ENCODE results near the gene CCDC157. TPM values are rescaled to one million over a fixed set of nuclear protein-coding genes. Genes with fewer than 3 reads are reported as not detected.

The CCDC157 gene
- total RNA-seq, 1 donor from 2014 or later: 2.9 TPM

DNA sequence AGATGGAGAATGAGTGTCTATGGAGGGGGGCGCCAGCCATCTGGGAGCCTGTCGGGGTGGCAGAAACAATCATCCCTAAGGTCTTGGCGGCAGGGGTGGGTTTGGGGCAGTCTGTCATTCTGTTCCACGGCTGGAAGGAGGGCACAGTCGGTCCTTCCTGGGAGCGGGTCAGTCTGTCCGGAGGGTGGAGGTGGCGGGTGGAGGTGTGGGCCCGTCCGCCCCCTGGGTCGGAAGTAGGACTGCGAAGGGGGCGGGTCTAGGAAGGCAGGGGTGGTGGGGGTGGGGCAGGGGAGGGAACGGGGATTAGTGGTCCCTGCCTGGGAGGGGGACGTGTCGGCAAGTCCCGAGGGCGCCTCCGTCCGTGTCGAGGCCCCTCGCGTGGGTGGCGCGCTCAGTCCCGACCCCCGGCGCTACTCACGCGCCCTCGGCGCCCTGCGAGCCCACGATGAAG lies 30.5 kb upstream of the CCDC157 start:
- Mint-ChIP-seq H3K27me3 (ENCODE audit: unreplicated experiment) (no peaks in the 10 kb centered on the region), H3K9me3 (ENCODE audit: unreplicated experiment) (no peaks in the 10 kb centered on the region), H3K4me3 (ENCODE audit: unreplicated experiment) (peak overlapping the region; percentile 80), H3K4me1 (ENCODE audit: unreplicated experiment) (peaks cover 30% of the 10 kb centered on the region), H3K36me3 (ENCODE audit: unreplicated experiment) (peaks cover 6% of the 10 kb centered on the region), H3K27ac (ENCODE audit: unreplicated experiment) (peak overlapping the region; percentile 54)
- DNase-seq (ENCODE audit: extremely low spot score, unreplicated experiment): no peak
- TF ChIP-seq, protein P1, sequence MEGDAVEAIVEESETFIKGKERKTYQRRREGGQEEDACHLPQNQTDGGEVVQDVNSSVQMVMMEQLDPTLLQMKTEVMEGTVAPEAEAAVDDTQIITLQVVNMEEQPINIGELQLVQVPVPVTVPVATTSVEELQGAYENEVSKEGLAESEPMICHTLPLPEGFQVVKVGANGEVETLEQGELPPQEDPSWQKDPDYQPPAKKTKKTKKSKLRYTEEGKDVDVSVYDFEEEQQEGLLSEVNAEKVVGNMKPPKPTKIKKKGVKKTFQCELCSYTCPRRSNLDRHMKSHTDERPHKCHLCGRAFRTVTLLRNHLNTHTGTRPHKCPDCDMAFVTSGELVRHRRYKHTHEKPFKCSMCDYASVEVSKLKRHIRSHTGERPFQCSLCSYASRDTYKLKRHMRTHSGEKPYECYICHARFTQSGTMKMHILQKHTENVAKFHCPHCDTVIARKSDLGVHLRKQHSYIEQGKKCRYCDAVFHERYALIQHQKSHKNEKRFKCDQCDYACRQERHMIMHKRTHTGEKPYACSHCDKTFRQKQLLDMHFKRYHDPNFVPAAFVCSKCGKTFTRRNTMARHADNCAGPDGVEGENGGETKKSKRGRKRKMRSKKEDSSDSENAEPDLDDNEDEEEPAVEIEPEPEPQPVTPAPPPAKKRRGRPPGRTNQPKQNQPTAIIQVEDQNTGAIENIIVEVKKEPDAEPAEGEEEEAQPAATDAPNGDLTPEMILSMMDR (IDR thresholded peaks at IDR 0.05): no peak

DNA sequence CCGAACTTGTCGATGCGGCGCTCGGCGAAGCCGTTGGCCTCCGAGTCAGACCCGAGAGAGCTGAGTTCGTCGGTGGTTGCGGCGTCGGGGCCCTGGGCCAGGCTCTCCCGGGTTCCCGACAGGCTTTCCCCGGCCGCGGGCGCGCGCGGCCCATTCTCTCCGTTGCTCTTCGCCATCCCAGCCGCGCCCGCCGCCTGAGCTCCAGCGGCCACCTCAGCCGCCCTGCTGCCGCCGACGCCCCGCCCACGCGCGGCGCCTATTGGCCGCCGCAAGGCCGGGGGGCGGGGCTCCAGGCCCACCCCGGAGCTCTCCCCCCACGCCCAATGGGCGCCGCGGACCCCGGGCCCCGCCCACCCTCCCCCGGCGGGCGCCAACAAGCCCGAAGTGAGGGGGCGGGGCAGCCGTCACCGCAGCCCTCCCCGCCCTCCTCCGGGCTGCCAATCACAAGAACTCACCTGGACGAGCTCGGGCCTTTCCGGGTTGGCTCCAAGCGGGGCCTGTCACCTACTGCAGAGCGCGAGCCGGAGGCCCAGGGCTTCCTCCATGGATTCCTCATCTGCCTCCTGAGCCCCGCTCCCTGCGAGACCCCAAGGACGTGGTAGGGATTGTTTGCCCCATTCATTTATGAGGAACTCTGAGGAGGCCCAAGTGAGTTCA lies 30.0 kb upstream of the CCDC157 start, which contains the start of gene TBC1D10A:
Gene TBC1D10A (minus strand): TSS at position 236 of the 657 bp plus-strand sequence. CDS start 60 bp downstream, at position 176.
- Mint-ChIP-seq H3K4me3 (ENCODE audit: unreplicated experiment) (peak within 1 kb of the TSS; percentile 80), H3K4me1 (ENCODE audit: unreplicated experiment) (peaks cover 26% of the 10 kb centered on the region), H3K27ac (ENCODE audit: unreplicated experiment) (peak within 1 kb of the TSS; percentile 74), H3K36me3 (ENCODE audit: unreplicated experiment) (peaks cover 7% of the 10 kb centered on the region), H3K9me3 (ENCODE audit: unreplicated experiment) (no peaks in the 10 kb centered on the region), H3K27me3 (ENCODE audit: unreplicated experiment) (no peaks in the 10 kb centered on the region)
- peak; percentile 93 for DNase-seq (ENCODE audit: extremely low spot score, unreplicated experiment)
- TF ChIP-seq, protein P1 (IDR thresholded peaks at IDR 0.05): no peak

DNA sequence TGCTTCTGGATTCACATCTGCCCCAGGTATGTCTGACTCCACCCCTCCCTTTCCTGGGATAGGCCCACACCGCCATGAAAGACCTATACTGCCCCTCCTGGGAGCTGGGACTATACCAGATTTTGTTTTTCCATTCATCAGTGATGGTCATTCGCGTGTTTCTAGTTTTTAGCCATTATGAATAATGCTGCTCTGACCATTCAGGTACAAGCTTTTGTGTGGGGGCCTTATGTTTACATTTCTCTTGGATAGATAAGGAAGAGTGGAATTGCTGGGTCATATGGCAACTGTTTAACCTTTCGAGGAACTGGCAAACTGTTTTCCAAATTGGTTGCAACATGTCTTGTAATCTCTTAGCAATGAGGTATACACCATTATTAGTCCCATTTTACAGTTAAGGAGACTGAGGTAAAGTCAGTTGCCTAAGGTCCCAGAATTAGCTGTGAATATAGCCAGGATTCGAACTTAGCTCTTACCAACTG lies 28.9 kb upstream of the CCDC157 start:
- DNase-seq (ENCODE audit: extremely low spot score, unreplicated experiment): no peak
- Mint-ChIP-seq H3K27ac (ENCODE audit: unreplicated experiment) (no peak overlapping the region), H3K27me3 (ENCODE audit: unreplicated experiment) (no peaks in the 10 kb centered on the region), H3K9me3 (ENCODE audit: unreplicated experiment) (no peaks in the 10 kb centered on the region), H3K4me3 (ENCODE audit: unreplicated experiment) (no peak overlapping the region), H3K4me1 (ENCODE audit: unreplicated experiment) (peaks cover 26% of the 10 kb centered on the region), H3K36me3 (ENCODE audit: unreplicated experiment) (peaks cover 7% of the 10 kb centered on the region)
- TF ChIP-seq, protein P1 (IDR thresholded peaks at IDR 0.05): peak; percentile 4

DNA sequence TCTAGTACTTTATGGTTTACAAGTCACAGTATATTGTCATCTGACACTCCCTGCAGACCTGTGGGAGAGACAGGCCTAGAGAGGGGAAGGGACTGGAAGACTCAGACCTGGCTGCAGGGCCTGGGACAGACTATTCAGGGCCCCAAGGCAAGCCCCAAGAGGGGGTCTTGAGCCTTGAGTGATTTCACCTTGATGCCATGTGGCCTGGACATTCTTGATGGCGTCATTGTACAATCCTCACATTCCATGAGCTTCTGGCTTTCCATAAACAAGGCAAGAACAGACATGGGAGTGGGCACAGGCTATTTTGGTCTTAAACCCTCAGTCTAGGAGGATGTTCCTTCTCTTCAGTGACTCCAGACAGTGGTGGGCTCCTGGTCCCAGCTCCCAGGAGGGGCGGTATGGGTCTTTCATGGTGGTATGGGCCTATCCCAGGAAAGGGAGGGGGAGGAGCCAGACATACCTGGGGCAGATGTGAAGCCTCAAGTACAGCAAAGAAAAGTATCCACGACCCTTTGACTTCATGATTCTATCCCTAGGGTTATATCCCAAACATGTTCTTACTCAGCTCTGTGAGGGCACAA lies 28.2 kb upstream of the CCDC157 start:
- no peaks in the 10 kb centered on the region for H3K27me3 Mint-ChIP-seq (ENCODE audit: unreplicated experiment)

More for the DNA sequence above, 28.2 kb upstream of the CCDC157 start:
- Mint-ChIP-seq H3K9me3 (ENCODE audit: unreplicated experiment) (no peaks in the 10 kb centered on the region), H3K36me3 (ENCODE audit: unreplicated experiment) (peaks cover 8% of the 10 kb centered on the region), H3K27ac (ENCODE audit: unreplicated experiment) (no peak overlapping the region), H3K4me1 (ENCODE audit: unreplicated experiment) (peaks cover 26% of the 10 kb centered on the region), H3K4me3 (ENCODE audit: unreplicated experiment) (no peak overlapping the region)
- DNase-seq (ENCODE audit: extremely low spot score, unreplicated experiment): no peak
- TF ChIP-seq, protein P1 (IDR thresholded peaks at IDR 0.05): no peak
